H9 (cell line): ENCODE data around the gene ADAMTSL2. TPM values are rescaled to one million over a fixed set of nuclear protein-coding genes. Genes with fewer than 3 reads are reported as not detected.

Experiments used
- DNase-seq: peaks from one replicate; pipeline ENCODE4 v3.0.0-alpha.2; 2017
- H2AFZ ChIP-seq: one replicate; pipeline ENCODE4 v1.6.1; 2013; ENCODE audit warnings: mild to moderate bottlenecking, low read length, control low read depth, moderate library complexity
- H2AK5ac ChIP-seq: 2 replicates; pipeline ENCODE4 v1.6.1; 2013; ENCODE audit warnings: low read length, control low read depth, mixed read lengths; ENCODE audit not compliant: insufficient read length
- H2BK120ac ChIP-seq: one replicate; pipeline ENCODE4 v1.6.1; 2013; ENCODE audit warnings: low read depth, mild to moderate bottlenecking, low read length, control low read depth, inconsistent platforms; ENCODE audit not compliant: poor library complexity, severe bottlenecking
- H2BK12ac ChIP-seq: 2 replicates; pipeline ENCODE4 v1.6.1; 2013; ENCODE audit warnings: low read length, control low read depth, mixed read lengths, low read depth; ENCODE audit not compliant: insufficient read length
- H2BK15ac ChIP-seq: 2 replicates; pipeline ENCODE4 v1.6.1; 2013; ENCODE audit warnings: low read depth, low read length, control low read depth
- H2BK20ac ChIP-seq: one replicate; pipeline ENCODE4 v1.6.1; 2013; ENCODE audit warnings: low read depth, mild to moderate bottlenecking, low read length, control low read depth, inconsistent platforms; ENCODE audit not compliant: poor library complexity, severe bottlenecking
- H2BK5ac ChIP-seq: 2 replicates; pipeline ENCODE4 v1.6.1; 2013; ENCODE audit warnings: low read length, control low read depth, mixed read lengths; ENCODE audit not compliant: insufficient read length
- H3K14ac ChIP-seq: 2 replicates; pipeline ENCODE4 v1.6.1; 2013; ENCODE audit warnings: low read length, control low read depth; ENCODE audit not compliant: insufficient read depth
- H3K18ac ChIP-seq: 2 replicates; pipeline ENCODE4 v1.6.1; 2013; ENCODE audit warnings: low read depth, mild to moderate bottlenecking, mixed read lengths, low read length, control low read depth; ENCODE audit not compliant: insufficient read length
- H3K23ac ChIP-seq: 2 replicates; pipeline ENCODE4 v1.6.1; 2013; ENCODE audit warnings: low read length, control low read depth, mixed read lengths, low read depth; ENCODE audit not compliant: insufficient read length
- H3K23me2 ChIP-seq: 2 replicates; pipeline ENCODE4 v1.6.1; 2013; ENCODE audit warnings: low read depth, mild to moderate bottlenecking, mixed read lengths, low read length, control low read depth; ENCODE audit not compliant: insufficient read length, poor library complexity, severe bottlenecking
- H3K27ac ChIP-seq: 2 replicates; pipeline ENCODE4 v1.5.1; 2013; ENCODE audit warnings: low read length, control low read depth, mixed read lengths, low read depth; ENCODE audit not compliant: insufficient read length
- H3K27me3 ChIP-seq: 2 replicates; pipeline ENCODE4 v1.6.1; 2013; ENCODE audit warnings: low read length, control low read depth, inconsistent platforms; ENCODE audit not compliant: insufficient read depth
- H3K4ac ChIP-seq: 2 replicates; pipeline ENCODE4 v1.6.1; 2013; ENCODE audit warnings: low read depth, mild to moderate bottlenecking, control low read depth, inconsistent platforms, low read length, moderate library complexity
- H3K4me1 ChIP-seq: 2 replicates; pipeline ENCODE4 v1.6.1; 2013; ENCODE audit warnings: low read length, control low read depth, inconsistent platforms; ENCODE audit not compliant: insufficient read depth
- H3K4me2 ChIP-seq: 2 replicates; pipeline ENCODE4 v1.6.1; 2013; ENCODE audit warnings: low read length, control low read depth, mixed read lengths; ENCODE audit not compliant: insufficient read length, insufficient read depth
- H3K56ac ChIP-seq: 2 replicates; pipeline ENCODE4 v1.6.1; 2013; ENCODE audit warnings: low read depth, mild to moderate bottlenecking, mixed read lengths, low read length, control low read depth; ENCODE audit not compliant: insufficient read length
- H3K79me1 ChIP-seq: 2 replicates; pipeline ENCODE4 v1.6.1; 2013; ENCODE audit warnings: low read depth, mild to moderate bottlenecking, moderate library complexity, low read length, control low read depth, inconsistent platforms; ENCODE audit not compliant: insufficient read depth, poor library complexity, severe bottlenecking
- H3K79me2 ChIP-seq: 2 replicates; pipeline ENCODE4 v1.6.1; 2013; ENCODE audit warnings: low read length, control low read depth, inconsistent platforms; ENCODE audit not compliant: insufficient read depth
- H3K9ac ChIP-seq: 2 replicates; pipeline ENCODE4 v1.6.1; 2013; ENCODE audit warnings: low read length, control low read depth, mixed read lengths; ENCODE audit not compliant: insufficient read length; ENCODE audit errors: extremely low read depth
- H3K9me3 ChIP-seq: one replicate; pipeline ENCODE4 v1.6.1; 2013; ENCODE audit warnings: low read depth, low read length, inconsistent platforms; ENCODE audit not compliant: control insufficient read depth
- H3T11ph ChIP-seq: one replicate; pipeline ENCODE4 v1.6.1; 2013; ENCODE audit warnings: mild to moderate bottlenecking, low read length, control low read depth, inconsistent platforms
- H4K20me1 ChIP-seq: one replicate; pipeline ENCODE4 v1.6.1; 2013; ENCODE audit not compliant: control insufficient read depth, insufficient read length, insufficient read depth
- H4K5ac ChIP-seq: 2 replicates; pipeline ENCODE4 v1.6.1; 2013; ENCODE audit warnings: low read depth, mild to moderate bottlenecking, mixed read lengths, low read length, control low read depth; ENCODE audit not compliant: insufficient read length
- H4K8ac ChIP-seq: replicated peaks from 2 replicates; pipeline ENCODE4 v1.6.1; 2013; ENCODE audit warnings: low read length, control low read depth, mixed read lengths, low read depth; ENCODE audit not compliant: insufficient read length
- H4K91ac ChIP-seq: 2 replicates; pipeline ENCODE4 v1.6.1; 2013; ENCODE audit warnings: low read depth, mild to moderate bottlenecking, moderate library complexity, mixed read lengths, low read length, control low read depth; ENCODE audit not compliant: insufficient read length
- H3K27ac Mint-ChIP-seq, 3 experiments: 2 replicates in 2 of 3; 3 replicates in 1 of 3; pipeline ENCODE4 v1.8.0; 2020 to 2021; ENCODE audit warnings: mixed read lengths in 3 of 3, mild to moderate bottlenecking in 1 of 3, moderate library complexity in 1 of 3
- H3K27me3 Mint-ChIP-seq: 2 replicates; pipeline ENCODE4 v1.8.0; 2021; ENCODE audit warnings: low read depth, mild to moderate bottlenecking, moderate library complexity, mixed read lengths
- H3K36me3 Mint-ChIP-seq, 3 experiments: 2 replicates in 2 of 3; 3 replicates in 1 of 3; pipeline ENCODE4 v1.8.0; 2020 to 2021; ENCODE audit warnings: low read depth in 3 of 3, mixed read lengths in 3 of 3; ENCODE audit not compliant: insufficient read depth in 1 of 3
- H3K4me1 Mint-ChIP-seq, 2 experiments: 2 replicates each; pipeline ENCODE4 v1.8.0; 2020; ENCODE audit warnings: mixed read lengths in 2 of 2
- H3K4me3 Mint-ChIP-seq, 2 experiments: 2 replicates in 1 of 2; 3 replicates in 1 of 2; pipeline ENCODE4 v1.8.0; 2020 to 2021; ENCODE audit warnings: mild to moderate bottlenecking in 2 of 2, mixed read lengths in 2 of 2, moderate library complexity in 1 of 2
- H3K9me3 Mint-ChIP-seq, 2 experiments: 2 replicates in 1 of 2; 3 replicates in 1 of 2; pipeline ENCODE4 v1.8.0; 2020; ENCODE audit warnings: mild to moderate bottlenecking in 2 of 2, mixed read lengths in 2 of 2, moderate library complexity in 1 of 2
- WGBS: extraction: QIAGEN DNeasy Blood & Tissue Kit; methylation state at CpG from one replicate; pipeline ENCODE4 v1.1.7; 2013; ENCODE audit warnings: missing lambda C conversion rate, low lambda C conversion rate, mixed read lengths; ENCODE audit not compliant: insufficient read length; ENCODE audit errors: extremely low coverage; 5-methylcytosine and 5-hydroxymethylcytosine counted together
- total RNA-seq: library from RNA; stranded (reverse); gene quantifications from 2 replicates; pipeline ENCODE4 v1.2.1, GENCODE V29; 2021
- TF ChIP-seq, protein P1 (sequence below): fragments of 200-600 bp; sonication (generic); conservative IDR thresholded peaks from 3 replicates; pipeline ENCODE4 v1.8.0; 2021; ENCODE audit warnings: antibody characterized with exemption, mild to moderate bottlenecking

Gene ADAMTSL2
- total RNA-seq, 1 experiment from 2014 or later, result 0.61 TPM

DNA sequence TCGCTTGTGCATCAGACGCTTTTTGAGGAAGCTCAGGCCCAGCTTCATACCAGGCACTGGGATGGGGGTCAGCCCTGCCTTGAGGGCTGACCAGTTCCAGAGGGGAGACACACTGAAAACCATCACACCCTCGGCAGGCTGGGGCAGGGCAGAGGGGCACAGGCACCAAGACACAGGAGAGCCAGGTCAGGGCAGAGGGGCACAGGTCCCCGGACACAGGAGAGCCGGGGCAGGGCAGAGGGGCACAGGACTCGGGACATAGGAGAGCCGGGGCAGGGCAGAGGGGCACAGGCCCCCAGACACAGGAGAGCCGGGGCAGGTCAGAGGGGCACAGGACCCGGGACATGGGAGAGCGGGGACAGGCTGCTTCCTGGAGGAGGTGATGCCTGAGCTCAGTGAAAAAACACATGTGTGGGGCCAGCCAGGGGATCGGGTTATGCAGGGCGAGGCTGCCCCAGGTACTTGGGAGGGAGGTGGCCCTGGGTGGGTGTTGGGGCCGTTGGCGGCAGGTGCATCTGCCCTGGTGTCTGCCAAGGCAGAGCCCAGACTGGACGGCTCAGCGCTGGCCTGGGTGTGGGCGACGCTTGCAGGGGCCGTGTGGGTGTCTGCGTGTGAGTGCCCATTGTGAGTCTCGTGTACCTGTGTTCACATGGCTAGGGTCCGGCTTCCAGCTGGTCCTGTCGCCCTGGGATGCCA lies 40.5 kb upstream of the ADAMTSL2 start:
- Histone ChIP-seq H3K56ac (no peak overlapping the region), H4K20me1 (no peaks in the 10 kb centered on the region), H3K14ac (no peak overlapping the region), H3K27ac (no peak overlapping the region), H3T11ph (no peak overlapping the region), H2BK5ac (no peak overlapping the region), H3K9ac (no peak overlapping the region), H3K23ac (no peak overlapping the region), H2BK12ac (no peak overlapping the region), H2BK20ac (no peak overlapping the region), H3K4ac (no peak overlapping the region), H2AFZ (no peak overlapping the region), H3K9me3 (no peaks in the 10 kb centered on the region), H3K27me3 (no peaks in the 10 kb centered on the region), H4K8ac (no peak overlapping the region), H3K79me1 (no peaks in the 10 kb centered on the region), H4K91ac (no peak overlapping the region), H2BK15ac (no peak overlapping the region), H3K23me2 (no peaks in the 10 kb centered on the region), H3K79me2 (no peaks in the 10 kb centered on the region), H3K18ac (no peak overlapping the region), H2BK120ac (no peak overlapping the region), H4K5ac (no peak overlapping the region), H3K4me2 (no peak overlapping the region), H2AK5ac (no peak overlapping the region), H3K4me1 (no peaks in the 10 kb centered on the region)
- WGBS, result no CpG with 5 or more reads among the region's 23 CpGs
- no peak overlapping the region for H3K4me3 Mint-ChIP-seq
- H3K9me3 Mint-ChIP-seq, result 0 out of 5 replicates have a peak, but pooled peaks cover 0 to 2% of the 10 kb centered on the region in 2 experiments
- H3K36me3 Mint-ChIP-seq, result no peaks in the 10 kb centered on the region
- peaks cover 7% of the 10 kb centered on the region for H3K27me3 Mint-ChIP-seq
- TF ChIP-seq, protein P1, sequence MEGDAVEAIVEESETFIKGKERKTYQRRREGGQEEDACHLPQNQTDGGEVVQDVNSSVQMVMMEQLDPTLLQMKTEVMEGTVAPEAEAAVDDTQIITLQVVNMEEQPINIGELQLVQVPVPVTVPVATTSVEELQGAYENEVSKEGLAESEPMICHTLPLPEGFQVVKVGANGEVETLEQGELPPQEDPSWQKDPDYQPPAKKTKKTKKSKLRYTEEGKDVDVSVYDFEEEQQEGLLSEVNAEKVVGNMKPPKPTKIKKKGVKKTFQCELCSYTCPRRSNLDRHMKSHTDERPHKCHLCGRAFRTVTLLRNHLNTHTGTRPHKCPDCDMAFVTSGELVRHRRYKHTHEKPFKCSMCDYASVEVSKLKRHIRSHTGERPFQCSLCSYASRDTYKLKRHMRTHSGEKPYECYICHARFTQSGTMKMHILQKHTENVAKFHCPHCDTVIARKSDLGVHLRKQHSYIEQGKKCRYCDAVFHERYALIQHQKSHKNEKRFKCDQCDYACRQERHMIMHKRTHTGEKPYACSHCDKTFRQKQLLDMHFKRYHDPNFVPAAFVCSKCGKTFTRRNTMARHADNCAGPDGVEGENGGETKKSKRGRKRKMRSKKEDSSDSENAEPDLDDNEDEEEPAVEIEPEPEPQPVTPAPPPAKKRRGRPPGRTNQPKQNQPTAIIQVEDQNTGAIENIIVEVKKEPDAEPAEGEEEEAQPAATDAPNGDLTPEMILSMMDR, result no peak
- H3K27ac Mint-ChIP-seq, result no peak overlapping the region
- H3K4me1 Mint-ChIP-seq, result no peaks in the 10 kb centered on the region
- DNase-seq, result no peak
